ENCODE measurements around the gene PALMD.

Gene PALMD

DNA sequence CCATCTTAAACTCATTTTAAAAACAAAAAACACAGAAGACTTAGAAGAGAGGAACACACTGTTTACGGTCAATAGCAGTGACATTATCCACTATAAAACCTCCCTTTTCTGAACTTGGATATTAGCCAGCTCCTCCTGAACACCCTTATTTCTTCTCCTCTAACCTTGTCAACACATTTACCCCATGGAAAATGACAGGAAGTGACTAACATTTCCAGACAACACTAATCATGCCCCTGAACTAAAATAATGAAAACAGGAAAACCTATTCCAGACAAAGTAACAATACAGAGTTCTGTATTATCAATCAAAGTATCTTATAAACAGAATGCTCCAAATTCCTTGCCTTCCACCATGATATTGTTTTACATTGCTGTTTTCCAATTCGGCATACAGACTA lies 45.3 kb downstream of the PALMD start:
- no peak for DNase-seq (ENCODE audit: low read depth in 2 of 2, low spot score in 1 of 2)

DNA sequence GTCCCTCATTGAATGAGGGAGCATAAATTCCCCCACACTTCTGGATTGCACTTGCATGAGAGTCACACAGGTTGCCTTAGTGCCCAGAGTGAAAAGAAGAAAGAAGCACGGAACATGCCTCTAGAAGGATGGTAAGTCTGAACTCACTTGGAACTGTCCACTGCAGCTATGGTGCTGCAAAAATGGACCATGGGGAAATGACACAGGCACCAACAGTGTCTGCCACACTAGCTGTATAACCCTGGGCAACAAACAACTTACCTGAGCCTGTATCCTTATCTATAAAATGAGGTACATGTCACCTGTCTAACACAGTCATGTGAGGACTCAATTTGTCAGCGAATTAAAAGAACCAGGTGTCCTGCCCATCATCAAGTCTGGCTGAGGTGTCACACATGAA lies 50.7 kb downstream of the PALMD start:
- DNase-seq (ENCODE audit: low read depth in 2 of 2, low spot score in 1 of 2), result no peak

DNA sequence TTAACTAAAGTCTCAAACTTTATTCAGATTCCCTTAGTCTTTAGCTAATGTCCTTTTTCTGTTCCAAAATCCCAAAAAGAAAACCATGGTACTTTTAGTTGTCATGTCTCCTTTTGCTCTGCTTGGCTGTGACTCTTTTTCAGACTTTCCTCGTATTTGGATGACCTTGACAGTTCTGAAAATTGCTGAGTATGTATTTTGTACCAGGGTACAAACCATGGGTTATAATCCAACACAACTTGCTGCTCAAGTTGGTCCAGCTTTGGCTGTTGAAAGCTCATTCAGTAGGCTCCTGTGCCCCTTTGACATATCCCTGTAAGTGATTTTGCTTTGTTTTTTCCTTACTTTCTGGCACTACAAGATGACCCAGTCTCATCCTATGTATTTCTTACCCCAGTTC lies 51.7 kb downstream of the PALMD start:
- DNase-seq (ENCODE audit: low read depth in 2 of 2, low spot score in 1 of 2), result no peak

DNA sequence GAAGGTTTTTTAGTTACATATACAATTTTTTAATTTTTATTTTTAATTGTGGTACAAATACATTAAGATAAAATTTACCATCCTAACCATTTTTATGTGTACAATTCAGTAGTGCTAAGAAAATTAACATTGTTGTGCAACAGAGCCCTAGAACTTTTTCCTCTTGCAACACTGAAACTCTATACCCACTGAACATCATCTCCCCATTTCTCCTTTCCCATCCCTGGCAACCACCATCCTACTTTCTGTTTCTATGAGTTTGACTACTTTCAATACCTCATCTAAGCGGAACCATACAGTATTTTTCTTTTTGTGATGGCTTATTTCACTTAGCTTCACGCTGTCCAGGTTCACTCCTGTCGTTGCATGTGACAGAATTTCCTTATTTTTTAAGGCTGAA lies 54.1 kb downstream of the PALMD start:
- no peak for DNase-seq (ENCODE audit: low read depth in 2 of 2, low spot score in 1 of 2)

DNA sequence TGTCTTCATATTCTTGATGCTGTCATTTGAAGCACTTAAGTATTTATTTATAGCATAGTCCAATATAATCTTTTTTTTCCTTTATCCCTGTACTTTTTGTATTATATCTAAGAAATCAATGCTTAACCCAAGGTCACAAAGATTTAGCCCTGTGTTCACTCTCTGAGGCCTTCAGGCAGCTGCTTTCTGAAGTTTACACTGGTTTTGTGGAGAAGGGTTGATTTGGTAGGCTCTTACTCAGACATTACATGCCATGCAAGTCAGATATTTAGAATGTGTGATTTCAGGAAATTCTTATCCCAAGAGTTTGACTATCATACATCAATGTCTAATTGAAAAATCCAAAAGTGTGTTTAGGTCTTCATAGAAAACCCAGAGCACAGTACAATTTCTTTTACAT lies 56.3 kb downstream of the PALMD start:
- DNase-seq (ENCODE audit: low read depth in 2 of 2, low spot score in 1 of 2), result no peak

DNA sequence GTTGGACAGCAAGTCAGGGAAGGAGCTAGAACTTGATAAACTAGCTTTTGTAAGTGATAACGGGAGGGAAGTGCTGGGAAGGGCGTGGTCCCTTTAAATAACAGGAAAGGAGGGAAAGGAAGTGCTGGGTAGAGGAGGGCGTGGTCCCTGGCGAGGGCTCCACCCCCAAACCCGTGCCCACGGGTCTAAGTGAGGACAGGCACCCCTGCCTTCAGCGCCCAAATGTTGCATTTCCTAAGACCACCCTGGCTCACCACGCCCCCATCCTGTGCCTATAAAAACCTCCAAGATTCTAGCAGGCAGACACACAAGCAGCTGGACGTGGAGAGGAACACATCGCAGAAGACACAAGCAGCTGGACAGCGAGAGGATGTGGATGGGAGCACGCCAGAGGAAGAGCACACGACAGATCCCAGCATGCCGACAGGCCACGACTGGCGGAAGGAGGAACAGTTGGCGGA lies 58.5 kb downstream of the PALMD start:
- no peak for DNase-seq (ENCODE audit: low read depth in 2 of 2, low spot score in 1 of 2)

DNA sequence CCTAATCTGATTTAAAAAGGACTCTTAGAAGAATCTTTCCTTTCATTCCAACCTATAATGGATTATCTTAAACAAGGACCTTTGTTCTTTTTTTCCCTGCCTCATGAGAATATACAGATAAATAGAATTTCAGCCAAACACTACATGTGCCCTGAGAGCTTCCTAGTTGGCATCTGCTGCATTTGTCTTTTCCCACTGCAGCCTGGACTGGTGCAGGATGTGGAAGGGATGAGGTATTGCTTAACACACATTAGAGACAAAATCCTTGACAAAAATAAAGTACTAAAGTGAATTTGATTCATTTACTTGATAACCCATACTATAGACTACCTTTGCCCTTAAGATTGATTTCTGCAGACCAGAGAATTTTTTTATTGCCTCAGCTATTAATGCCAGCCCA lies 59.5 kb downstream of the PALMD start:
- DNase-seq (ENCODE audit: low read depth in 2 of 2, low spot score in 1 of 2), result no peak

DNA sequence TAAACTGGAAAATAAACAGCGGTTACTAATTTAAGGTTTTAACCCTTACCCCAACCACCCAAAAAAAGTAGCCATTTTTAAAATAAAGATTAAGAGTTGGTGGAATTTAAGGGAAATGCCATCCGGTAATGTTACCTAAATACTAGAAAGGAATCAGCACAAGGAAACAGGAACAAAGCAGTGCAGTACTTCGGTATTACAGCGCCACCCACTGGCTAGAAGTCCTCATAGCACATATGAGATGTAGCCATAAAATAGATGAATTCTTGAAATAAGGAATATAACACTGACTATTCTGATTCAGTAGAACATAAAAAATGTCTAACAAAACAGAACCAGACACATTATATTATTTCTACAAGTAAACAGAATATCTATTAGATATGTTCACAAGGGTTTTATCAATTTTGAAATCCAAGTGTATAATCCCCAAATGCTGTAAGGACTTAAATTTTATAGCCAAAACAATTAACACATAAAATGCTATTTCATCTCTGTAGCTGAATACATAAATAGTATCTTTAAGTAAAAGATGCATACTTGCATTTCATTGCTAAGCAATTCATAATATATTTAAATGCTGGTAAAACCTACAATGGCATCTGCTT lies 61.7 kb downstream of the PALMD start:
- DNase-seq (ENCODE audit: low read depth in 2 of 2, low spot score in 1 of 2), result peak in 1 of 2 donors; percentile 27

DNA sequence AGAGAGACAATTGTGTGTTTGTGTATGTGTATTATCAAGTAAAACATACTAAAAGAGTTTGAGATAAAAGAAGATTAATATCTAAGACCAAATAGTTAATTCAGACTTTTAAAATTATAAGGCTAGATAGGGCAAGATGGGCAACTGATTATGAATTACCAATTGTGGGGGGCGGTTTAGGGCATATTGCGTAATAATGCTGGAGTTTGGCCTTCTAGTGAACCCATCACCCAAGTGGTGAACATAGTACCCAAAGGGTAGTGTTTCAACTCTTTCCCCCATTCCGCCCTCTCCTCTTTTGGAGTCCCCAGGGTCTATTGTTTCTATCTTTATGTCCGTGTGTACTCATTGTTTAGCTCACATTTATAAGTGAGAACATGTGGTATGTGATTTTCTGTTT lies 65.1 kb downstream of the PALMD start:
- no peak for DNase-seq (ENCODE audit: low read depth in 2 of 2, low spot score in 1 of 2)

DNA sequence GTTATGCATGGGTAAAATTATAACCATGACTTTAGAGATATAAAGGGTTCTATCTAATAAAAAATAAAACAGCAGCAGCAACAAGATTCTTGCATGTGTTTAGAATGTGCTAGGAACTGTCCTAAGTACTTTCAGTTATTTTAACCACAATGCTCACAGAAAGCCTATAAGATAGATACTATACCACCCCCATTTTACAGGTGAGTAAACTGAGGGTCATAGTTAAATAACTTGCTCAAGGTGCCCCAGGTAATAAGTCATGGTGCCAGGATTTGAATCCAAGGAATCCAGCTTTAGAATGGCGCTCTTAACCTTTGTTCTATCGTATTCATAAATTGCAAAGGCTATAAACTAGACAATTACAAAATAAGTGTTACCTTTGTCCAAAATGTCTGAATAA lies 67.1 kb downstream of the PALMD start:
- no peak for DNase-seq (ENCODE audit: low read depth in 2 of 2, low spot score in 1 of 2)

DNA sequence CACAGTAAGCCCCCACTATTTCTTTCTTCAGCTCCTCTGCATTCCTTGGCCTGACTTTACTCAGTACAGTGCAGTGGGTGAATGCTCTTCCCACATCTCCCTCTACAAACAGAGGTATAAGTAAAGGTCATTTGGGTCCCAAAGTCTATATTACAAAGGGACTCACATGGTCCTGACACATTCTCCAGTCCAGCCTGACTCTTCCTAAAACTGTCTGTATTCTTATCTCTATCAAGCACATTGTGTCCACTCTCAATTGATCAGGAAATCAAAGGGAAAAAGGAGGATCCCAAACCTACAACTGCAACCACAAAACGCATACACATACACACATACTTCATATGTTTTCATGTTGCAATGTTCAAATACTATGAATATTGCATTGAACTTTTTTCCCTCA lies 71.1 kb downstream of the PALMD start:
- DNase-seq (ENCODE audit: low read depth in 2 of 2, low spot score in 1 of 2), result no peak

DNA sequence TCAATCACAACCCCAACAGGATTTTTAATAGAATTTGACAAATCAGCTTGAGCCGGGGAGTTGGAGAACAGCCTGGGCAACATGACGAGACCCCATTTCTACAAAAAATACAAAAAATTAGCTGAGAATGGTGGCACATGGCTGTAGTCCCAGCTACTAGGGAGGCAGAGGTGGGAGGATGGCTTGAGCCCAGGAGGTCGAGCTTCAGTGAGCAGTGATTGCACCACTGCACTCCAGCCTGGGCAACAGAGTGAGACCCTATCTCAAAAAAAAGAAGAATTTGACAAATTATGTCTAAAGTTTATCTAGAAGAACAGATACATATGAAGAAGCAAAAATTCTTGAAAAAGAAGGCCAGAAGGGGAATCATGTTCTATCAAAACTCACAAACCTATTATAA lies 77.3 kb downstream of the PALMD start:
- no peak for DNase-seq (ENCODE audit: low read depth in 2 of 2, low spot score in 1 of 2)

DNA sequence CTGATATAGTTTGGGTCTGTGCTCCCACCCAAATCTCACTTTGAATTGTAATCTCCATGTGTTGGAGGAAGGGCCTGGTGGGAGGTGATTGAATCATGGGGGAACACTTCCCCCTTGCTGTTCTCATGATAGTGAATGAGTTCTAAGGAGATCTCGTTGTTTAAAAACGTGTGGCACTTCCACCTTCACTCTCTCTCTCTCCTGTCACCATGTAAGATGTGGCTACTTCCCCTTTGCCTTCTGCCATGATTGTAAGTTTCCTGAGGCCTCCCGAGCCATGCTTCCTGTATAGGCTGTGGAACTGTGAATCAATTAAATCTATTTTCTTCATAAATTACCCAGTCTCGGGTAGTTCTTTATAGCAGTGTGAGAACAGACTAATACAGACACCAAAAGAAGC lies 80.1 kb downstream of the PALMD start:
- DNase-seq (ENCODE audit: low read depth in 2 of 2, low spot score in 1 of 2), result no peak

DNA sequence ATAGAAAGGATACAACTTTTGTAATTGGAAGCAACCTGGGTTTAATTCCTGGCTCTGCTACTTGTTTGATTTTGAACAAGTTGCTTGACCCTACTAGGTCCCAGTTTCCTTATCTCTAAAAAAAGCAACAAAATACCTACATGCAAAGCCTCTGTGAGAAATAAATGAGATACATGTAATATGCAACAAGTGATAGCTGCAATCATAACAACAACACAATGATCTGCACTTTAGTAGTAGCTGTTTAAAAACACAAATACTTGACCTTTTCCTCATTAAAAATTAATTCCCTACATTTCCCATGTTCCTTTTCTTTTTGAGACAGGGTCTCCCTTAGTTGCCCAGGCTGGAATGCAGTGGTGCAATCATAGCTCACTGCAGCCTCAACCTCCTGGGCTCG lies 80.5 kb downstream of the PALMD start:
- no peak for DNase-seq (ENCODE audit: low read depth in 2 of 2, low spot score in 1 of 2)

DNA sequence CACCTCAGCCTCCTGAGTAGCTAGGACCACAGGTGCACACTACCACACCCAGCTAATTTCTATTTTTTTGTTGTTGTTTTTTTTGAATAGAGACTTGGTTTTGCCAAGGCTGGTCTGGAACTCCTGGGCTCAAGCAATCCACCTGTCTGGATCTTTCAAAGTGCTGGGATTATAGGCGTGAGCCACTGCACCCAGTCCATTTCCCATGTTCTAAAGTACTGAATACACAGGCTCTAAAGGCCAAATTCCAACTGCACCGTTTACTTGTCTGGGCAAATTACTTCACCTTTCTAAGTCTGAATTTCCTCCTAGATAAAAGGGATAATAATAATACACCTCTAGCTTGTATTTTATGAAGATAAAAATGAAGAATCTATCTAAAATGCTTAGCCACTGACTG lies 80.9 kb downstream of the PALMD start:
- no peak for DNase-seq (ENCODE audit: low read depth in 2 of 2, low spot score in 1 of 2)

DNA sequence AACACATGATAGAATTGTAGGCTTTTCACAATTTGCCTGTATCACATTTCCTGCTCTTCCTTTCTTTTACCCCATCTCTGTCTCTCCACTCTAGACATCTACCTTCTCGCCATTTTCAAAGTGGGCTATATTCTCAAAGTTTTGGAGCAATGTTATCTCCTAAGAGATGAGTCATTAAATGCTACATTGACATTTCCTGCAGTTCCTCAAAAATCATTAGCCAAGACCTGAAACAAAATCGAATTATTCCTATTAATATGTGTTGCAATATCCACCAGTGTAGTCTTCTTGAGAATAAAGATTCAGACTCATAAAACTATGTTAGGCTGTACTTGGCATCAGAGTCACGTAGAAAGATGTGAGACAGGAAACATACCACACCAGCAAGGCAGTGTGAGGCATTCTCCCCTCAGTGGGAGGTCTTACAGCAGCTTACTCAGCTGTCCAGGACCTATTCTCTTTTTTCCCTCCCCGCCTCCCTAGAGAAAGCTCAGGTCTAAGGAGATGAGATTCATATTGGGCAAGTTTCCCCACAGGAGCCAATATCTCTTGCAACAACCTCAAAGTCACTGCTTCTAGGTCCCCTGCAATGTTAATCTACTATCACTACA lies 81.8 kb downstream of the PALMD start:
- DNase-seq (ENCODE audit: low read depth in 2 of 2, low spot score in 1 of 2), result no peak

DNA sequence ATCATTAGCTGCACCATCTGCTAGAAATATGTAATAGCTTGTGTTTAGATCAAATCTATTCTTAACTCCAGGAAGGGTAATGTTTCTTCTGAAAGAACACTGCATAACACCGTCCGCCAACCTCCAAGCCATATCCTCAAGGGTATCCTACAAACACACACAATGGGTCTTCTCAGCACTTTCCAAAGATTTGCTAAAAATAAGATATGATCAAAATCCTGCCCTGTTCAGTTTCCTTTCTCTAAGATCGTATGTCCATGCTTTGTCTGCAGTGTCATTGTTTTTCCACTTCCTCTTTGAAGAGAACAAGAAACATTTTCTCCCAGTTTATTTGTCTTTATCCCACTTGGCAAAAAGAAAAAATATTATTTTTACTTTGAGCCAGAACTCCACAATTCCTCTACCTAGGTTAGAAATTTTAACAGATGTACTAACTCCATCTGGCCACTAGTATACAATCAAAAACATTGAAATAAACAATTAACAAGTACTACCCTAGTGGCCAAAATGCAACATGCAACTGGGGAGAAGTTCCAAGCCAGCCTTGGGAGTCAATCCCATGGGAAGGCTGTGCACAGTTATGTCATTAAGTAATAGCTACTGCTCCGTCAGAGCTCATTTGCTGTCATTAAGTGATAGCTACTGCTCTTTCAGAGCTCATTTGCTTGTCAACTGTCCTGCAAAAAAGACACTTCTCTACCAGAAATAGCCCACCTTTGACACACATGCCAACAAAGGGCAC lies 82.8 kb downstream of the PALMD start:
- DNase-seq (ENCODE audit: low read depth in 2 of 2, low spot score in 1 of 2), result no peak

DNA sequence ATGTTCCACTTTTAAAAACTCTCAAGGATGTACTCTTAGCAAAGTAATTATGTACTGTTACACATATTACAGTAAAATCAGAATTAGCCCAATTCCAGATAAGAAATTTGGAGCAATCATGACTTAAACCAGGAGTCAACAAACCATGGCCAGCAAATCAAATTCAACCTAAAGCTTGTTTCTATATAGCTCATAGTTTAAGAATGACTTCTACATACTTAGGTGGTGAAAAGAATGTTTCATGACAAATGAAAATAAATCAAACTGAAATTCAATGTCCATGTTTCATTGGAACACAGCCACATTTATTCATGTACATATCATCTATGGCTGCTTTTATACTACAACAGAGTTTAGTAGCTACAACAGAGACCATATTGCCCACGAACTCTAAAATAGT lies 85.5 kb downstream of the PALMD start:
- DNase-seq (ENCODE audit: low read depth in 2 of 2, low spot score in 1 of 2), result no peak

DNA sequence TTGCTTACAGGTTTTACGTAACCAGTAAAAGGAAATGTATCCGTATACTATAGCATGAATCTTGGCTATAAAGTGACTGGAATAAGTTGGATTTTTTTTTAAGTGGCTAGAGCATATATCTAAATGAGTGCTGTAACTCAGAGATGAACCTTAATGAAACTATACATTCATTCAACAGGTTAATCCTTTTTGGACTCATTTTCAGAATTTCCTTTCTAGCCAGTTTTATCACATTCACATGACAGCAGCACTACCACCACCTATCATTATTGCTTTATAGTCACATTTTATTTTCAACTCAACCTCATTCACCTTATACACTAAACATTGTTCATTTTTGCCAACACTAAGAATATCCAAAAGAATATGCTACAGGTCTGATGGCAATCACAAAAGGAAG lies 89.9 kb downstream of the PALMD start:
- no peak for DNase-seq (ENCODE audit: low read depth in 2 of 2, low spot score in 1 of 2)

DNA sequence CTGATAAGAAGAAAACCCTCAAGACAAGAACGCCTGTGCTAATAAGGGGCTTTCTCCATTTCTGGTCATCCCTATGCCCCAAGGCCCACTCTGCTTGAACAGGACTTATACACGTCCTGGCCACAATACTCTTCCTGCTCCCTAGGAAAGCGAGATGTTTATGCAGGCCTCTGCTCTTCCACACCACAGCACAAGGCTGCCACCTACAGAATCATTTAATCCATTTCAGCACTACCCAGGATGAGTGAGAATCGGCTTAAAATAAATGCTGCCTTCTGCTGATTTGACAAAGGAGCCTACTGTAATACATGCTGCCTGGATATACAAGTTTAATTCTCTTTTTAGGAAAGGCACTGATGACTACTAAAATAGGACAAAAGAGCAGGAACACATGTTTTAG lies 91.1 kb downstream of the PALMD start:
- no peak for DNase-seq (ENCODE audit: low read depth in 2 of 2, low spot score in 1 of 2)

DNA sequence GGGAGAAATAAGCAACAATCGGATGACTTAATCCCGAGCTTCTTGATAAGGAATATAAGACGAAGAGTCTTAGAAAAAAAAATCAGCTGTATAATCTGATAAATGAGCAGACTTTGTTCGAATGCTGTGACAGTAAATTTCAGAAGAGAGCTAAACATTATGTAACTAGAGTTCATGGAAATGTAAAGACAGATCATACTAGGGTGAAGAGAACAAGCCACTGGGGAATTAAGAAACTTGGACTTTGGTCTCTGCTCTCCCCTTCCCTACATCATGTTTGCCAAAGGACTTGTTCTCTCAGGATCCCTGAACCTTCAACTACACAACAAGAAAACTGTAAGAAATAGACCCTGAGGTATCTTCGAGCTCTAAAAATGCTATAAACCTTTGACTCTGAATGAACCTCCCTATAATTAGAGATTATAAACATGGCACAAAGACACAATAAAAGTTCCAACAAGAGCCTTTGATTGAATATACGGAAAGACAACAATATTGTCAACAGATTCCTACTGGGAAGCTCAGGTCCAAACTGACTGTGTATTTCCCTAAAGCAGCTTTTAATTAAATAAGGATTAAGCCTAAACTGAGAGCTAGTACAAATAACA lies 93.0 kb downstream of the PALMD start:
- DNase-seq (ENCODE audit: low read depth in 2 of 2, low spot score in 1 of 2), result no peak

DNA sequence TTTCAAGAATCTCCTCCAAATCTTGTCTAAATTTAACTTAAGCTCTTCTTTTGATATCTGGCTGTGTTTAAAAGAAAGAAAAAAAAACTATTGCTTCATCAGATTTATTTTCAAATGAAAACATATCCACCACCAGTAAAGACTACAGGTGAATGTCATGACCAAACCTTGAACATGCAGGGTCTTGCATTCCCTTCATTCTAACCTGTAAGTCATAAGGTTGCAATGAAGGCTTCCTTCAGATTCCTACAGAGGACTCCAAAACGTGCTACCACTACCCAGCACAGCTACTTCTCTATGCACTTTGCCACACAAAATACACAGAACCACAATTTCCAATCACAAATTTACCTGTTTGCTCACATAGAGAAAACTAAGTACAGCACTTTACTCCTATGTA lies 94.2 kb downstream of the PALMD start:
- DNase-seq (ENCODE audit: low read depth in 2 of 2, low spot score in 1 of 2), result no peak
